Stimulated activated CD4-positive, alpha-beta T cell treated with anti-CD3 and anti-CD28 coated beads, Interleukin-1b, Interleukin-23, amount 100 ng/mL, for 1 hour (primary cell): Measurements from ENCODE around the gene PALD1.
"Not testable (repeated sequence)": the region's sequence is repeated elsewhere in the genome, so short reads cannot be mapped to it uniquely, and the experiment has no call there.

Experiments used
- DNase-seq, 2 donors: peaks; one replicate each; pipeline ENCODE4 v3.0.0-alpha.2; 2020; ENCODE audit warnings: low read depth in 2 of 2

Gene PALD1

GRCh38 chr10:70604106-70604505 lies 125.5 kb downstream of the PALD1 start:
- DNase-seq: no peak

- no peak for DNase-seq
These were observed 126.6 kb downstream of the PALD1 start for GRCh38 chr10:70605161-70605560.

GRCh38 chr10:70607936-70608335 lies 129.4 kb downstream of the PALD1 start:
- no peak for DNase-seq

GRCh38 chr10:70613941-70614340 lies 135.4 kb downstream of the PALD1 start:
- no peak for DNase-seq

- DNase-seq: not testable (repeated sequence)
These were observed 135.8 kb downstream of the PALD1 start for GRCh38 chr10:70614364-70614763.

- DNase-seq: no peak
These were observed 136.6 kb downstream of the PALD1 start for GRCh38 chr10:70615211-70615610.

GRCh38 chr10:70615784-70616522 lies 137.4 kb downstream of the PALD1 start:
- no peak for DNase-seq

- no peak for DNase-seq
These were observed 138.2 kb downstream of the PALD1 start for GRCh38 chr10:70616761-70617160.
